HG03159 (cell line): ENCODE results near the gene IFI35.
"Not testable (repeated sequence)": the region's sequence is repeated elsewhere in the genome, so short reads cannot be mapped to it uniquely, and the experiment has no call there.

Experiments
- ATAC-seq: cut with Tn5 transposase; IDR thresholded peaks from one replicate; pipeline ENCODE4 v1.9.1; 2021; ENCODE audit warnings: mild to moderate bottlenecking, moderate library complexity; ENCODE audit not compliant: unreplicated experiment

The IFI35 gene

DNA sequence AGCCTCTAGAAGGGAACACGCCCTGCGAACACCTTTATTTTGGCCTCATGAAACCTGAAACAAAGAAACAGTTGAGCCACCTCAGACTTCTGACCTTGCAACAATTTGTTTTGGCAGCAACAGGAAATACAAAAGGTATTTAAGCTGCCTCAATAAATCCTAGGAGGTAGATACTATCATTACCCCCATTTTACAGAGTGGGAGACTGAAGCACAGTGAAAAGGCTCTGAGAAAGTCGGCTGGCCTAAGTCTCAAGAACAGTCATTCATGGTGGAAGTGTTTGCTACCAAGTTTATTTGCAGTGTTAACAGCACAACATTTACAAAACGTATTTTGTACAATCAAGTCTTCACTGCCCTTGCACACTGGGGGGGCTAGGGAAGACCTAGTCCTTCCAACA, 37.4 kb downstream of the IFI35 start:
- no peak for ATAC-seq

DNA sequence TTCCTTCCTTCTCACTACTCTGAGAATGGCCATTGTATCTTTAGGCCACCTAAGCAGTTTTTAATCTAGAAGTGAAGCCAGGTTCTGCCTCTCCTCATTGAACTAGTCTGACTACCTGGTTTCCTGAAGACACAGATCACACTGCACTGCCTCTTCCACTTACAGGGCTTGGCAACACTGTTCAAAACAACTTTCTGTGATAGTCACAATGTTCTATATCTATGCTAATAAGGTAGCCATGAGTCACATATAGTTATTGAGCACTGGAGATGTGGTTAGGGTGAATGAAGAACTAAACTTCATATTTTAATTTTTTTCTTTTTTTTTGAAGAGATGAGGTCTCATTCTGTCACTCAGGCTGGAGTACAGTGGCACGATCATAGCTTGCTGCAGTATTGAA, 45.4 kb downstream of the IFI35 start:
- no peak for ATAC-seq

DNA sequence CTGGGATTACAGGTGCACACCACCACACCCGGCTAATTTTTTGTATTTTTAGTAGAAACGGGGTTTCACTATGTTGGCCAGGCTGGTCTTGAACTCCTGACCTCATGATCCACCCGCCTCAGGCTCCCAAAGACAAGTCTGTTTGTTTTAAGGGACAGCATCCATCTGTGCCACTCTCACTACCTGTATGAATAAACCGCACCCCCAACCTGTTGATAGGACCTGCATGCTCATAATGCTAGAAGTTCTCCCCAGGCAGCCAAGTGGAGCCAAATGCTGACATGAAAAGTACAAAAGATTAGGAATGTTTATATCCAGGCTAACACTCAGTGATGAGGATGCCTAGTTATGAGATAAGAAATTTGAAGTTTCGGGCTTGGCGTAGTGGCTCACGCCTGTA, 46.4 kb downstream of the IFI35 start:
- ATAC-seq, result not testable (repeated sequence)

DNA sequence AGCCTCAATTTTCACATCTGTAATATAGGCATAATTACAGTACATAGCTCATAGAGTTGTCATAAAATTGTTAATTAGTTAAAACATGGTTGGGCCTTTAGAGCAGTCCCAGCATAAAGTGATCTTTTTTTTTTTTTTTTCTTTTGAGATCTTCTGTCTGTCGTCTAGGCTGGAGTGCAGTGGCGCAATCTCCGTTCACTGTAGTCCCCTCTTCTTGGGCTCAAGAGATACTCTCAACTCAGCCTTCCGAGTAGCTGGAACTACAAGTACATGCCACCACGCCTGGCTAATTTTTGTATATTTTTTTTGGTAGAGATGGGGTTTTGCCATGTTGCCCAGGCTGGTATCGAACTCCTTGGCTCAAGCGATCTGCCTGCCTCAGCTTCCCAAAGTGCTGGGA, 49.5 kb downstream of the IFI35 start:
- ATAC-seq, result no peak

DNA sequence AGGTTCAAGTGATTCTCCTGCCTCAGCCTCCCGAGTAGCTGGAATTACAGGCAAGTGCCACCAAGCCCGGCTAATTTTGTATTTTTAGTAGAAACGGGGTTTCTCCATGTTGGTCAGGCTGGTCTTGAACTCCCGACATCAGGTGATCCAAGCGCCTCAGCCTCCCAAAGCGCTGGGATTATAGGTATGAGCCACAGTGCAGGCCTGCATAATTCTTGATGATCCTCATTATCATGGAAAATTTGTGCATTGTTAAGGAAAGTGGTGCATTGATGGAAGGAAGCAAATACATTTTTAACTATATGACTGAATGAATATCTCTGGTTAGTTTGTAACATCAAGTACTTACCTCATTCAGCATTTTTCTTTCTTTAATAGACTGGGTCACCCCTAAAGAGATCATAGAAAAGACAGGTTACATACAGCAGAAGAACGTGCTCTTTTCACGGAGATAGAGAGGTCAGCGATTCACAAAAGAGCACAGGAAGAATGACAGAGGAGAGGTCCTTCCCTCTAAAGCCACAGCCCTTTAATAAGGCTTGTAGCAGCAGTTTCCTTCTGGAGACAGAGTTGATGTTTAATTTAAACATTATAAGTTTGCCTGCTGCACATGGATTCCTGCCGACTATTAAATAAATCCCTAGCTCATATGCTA, 56.5 kb downstream of the IFI35 start:
- no peak for ATAC-seq
